Uterus (tissue), 4 donors: ENCODE results near the gene ARID3C. TPM values are rescaled to one million over a fixed set of nuclear protein-coding genes. Genes with fewer than 3 reads are reported as not detected.

Experiments used
- DNase-seq, 2 donors: peaks; one replicate each; pipeline ENCODE4 v3.0.0-alpha.2; 2019 to 2020
- H3K27ac ChIP-seq, 2 donors: fragments of 200-600 bp; sonication (generic); 1 replicate in 1 of 2; 2 replicates in 1 of 2; pipeline ENCODE4 v1.5.1; 2016 to 2018
- H3K27me3 ChIP-seq, 2 donors: fragments of 200-600 bp; sonication (generic); one replicate each; pipeline ENCODE4 v1.5.1; 2018 to 2019; ENCODE audit warnings: control low read depth in 1 of 2
- H3K36me3 ChIP-seq, 2 donors: fragments of 200-600 bp; sonication (generic); one replicate each; pipeline ENCODE4 v1.5.1; 2019; ENCODE audit warnings: control low read depth in 1 of 2
- H3K4me1 ChIP-seq, 2 donors: fragments of 200-600 bp; sonication (generic); one replicate each; pipeline ENCODE4 v1.5.1; 2018 to 2019; ENCODE audit warnings: control low read depth in 1 of 2
- H3K4me3 ChIP-seq, 2 donors: fragments of 200-600 bp; sonication (generic); 1 replicate in 1 of 2; 2 replicates in 1 of 2; pipeline ENCODE4 v1.5.1; 2018 to 2019; ENCODE audit warnings: mild to moderate bottlenecking in 1 of 2
- H3K9me3 ChIP-seq, 2 donors: fragments of 200-600 bp; sonication (generic); one replicate each; pipeline ENCODE4 v1.5.1; 2019; ENCODE audit warnings: control low read depth in 1 of 2
- CTCF ChIP-seq, 4 experiments: fragments of 200-600 bp in 2 of 4; fragments of 450-650 bp in 2 of 4; sonication (generic) in 2 of 4; IDR thresholded peaks; one replicate each; pipeline ENCODE4 v1.5.1; 2016 to 2019; ENCODE audit warnings: antibody characterized with exemption in 4 of 4, mild to moderate bottlenecking in 2 of 4, moderate library complexity in 1 of 4
- POLR2A ChIP-seq, 2 donors: fragments of 450-650 bp; IDR thresholded peaks; one replicate each; pipeline ENCODE4 v1.6.1; 2016; ENCODE audit warnings: antibody characterized with exemption in 2 of 2, mild to moderate bottlenecking in 1 of 2, moderate library complexity in 1 of 2
- intact Hi-C: fragments of 100-400 bp; cut with DNase I; formaldehyde crosslinking; loops from one replicate; pipeline ENCODE4 v1.15.1; 2023; ENCODE audit warnings: low total_unique reads
- total RNA-seq, 4 donors: library from RNA; depleted of rRNA in 3 of 4; stranded (reverse); fragments of >200 nt in 3 of 4; gene quantifications; one replicate each; pipeline versions ENCODE4 v1.1.0 to v1.2.4, GENCODE V29; 2014 to 2023
- donor health status: DM: yes; HTN: yes; CAD: no.

ARID3C gene
- total RNA-seq, 4 donors from 2014 or later: 0.35 to 0.82 TPM; not detected in 2

GRCh38 chr9:34603610-34604231 is 25.1 kb downstream of the ARID3C start:
- peak; percentile 81 to 86 for DNase-seq
- Histone ChIP-seq H3K27me3 (no peaks in the 10 kb centered on the region), H3K4me1 (no peaks in the 10 kb centered on the region), H3K36me3 (no peaks in the 10 kb centered on the region), H3K27ac (no peak overlapping the region), H3K9me3 (no peaks in the 10 kb centered on the region), H3K4me3 (no peak overlapping the region)
- TF ChIP-seq CTCF (IDR thresholded peaks at IDR 0.05) (peak; percentile 73 to 93 (median 89)), POLR2A (IDR thresholded peaks at IDR 0.05) (no peak)
- intact Hi-C loops: no loop called here

GRCh38 chr9:34601937-34602573 is 26.8 kb downstream of the ARID3C start:
- Histone ChIP-seq H3K27me3 (no peaks in the 10 kb centered on the region), H3K27ac (no peak overlapping the region), H3K4me3 (no peak overlapping the region), H3K9me3 (no peaks in the 10 kb centered on the region), H3K4me1 (no peaks in the 10 kb centered on the region), H3K36me3 (no peaks in the 10 kb centered on the region)
- no peak for TF ChIP-seq POLR2A (IDR thresholded peaks at IDR 0.05)
- TF ChIP-seq CTCF (IDR thresholded peaks at IDR 0.05): no peak
- no peak for DNase-seq
- intact Hi-C loops: no loop called here

GRCh38 chr9:34600908-34601307 is 28.0 kb downstream of the ARID3C start:
- intact Hi-C loops: no loop called here
- TF ChIP-seq CTCF (IDR thresholded peaks at IDR 0.05): no peak
- no peak for TF ChIP-seq POLR2A (IDR thresholded peaks at IDR 0.05)
- no peaks in the 10 kb centered on the region for H3K36me3 ChIP-seq
- no peak for DNase-seq
- H3K9me3 ChIP-seq: no peaks in the 10 kb centered on the region
- no peak overlapping the region for H3K27ac ChIP-seq
- H3K4me3 ChIP-seq: no peak overlapping the region
- no peaks in the 10 kb centered on the region for H3K27me3 ChIP-seq
- no peaks in the 10 kb centered on the region for H3K4me1 ChIP-seq

- Histone ChIP-seq H3K9me3 (no peaks in the 10 kb centered on the region), H3K4me3 (no peak overlapping the region), H3K4me1 (no peaks in the 10 kb centered on the region), H3K27me3 (no peaks in the 10 kb centered on the region), H3K36me3 (no peaks in the 10 kb centered on the region), H3K27ac (no peak overlapping the region)
- intact Hi-C loops: loop anchor here (10.0 kb wide), 1 partner anchor 195 kb away; no protein-coding TSS in a partner anchor
- DNase-seq: no peak
- TF ChIP-seq CTCF (IDR thresholded peaks at IDR 0.05): no peak
- TF ChIP-seq POLR2A (IDR thresholded peaks at IDR 0.05): no peak
Observed at GRCh38 chr9:34599546-34599945, 29.3 kb downstream of the ARID3C start.

- no peaks in the 10 kb centered on the region for H3K9me3 ChIP-seq
- H3K36me3 ChIP-seq: no peaks in the 10 kb centered on the region
- H3K27me3 ChIP-seq: peaks cover 0 to 1% of the 10 kb centered on the region in 2 donors
- H3K4me1 ChIP-seq: peaks cover 0 to 22% of the 10 kb centered on the region in 2 donors
- intact Hi-C loops: loop anchor here (10.0 kb wide), 1 partner anchor 189 kb away; no protein-coding TSS in a partner anchor
- H3K27ac ChIP-seq: peak overlapping the region; percentile 53 to 78
- peak; percentile 48 to 61 for DNase-seq
- TF ChIP-seq CTCF (IDR thresholded peaks at IDR 0.05) (no peak), POLR2A (IDR thresholded peaks at IDR 0.05) (no peak)
- no peak overlapping the region for H3K4me3 ChIP-seq
Observed at GRCh38 chr9:34594177-34594576, 34.7 kb downstream of the ARID3C start.
